ENCODE results near the gene MAGEF1. TPM values are rescaled to one million over a fixed set of nuclear protein-coding genes. Genes with fewer than 3 reads are reported as not detected.
A peak's percentile ranks its signal among the peaks of the same experiment; 100 is the strongest.

MAGEF1 gene, protein sequence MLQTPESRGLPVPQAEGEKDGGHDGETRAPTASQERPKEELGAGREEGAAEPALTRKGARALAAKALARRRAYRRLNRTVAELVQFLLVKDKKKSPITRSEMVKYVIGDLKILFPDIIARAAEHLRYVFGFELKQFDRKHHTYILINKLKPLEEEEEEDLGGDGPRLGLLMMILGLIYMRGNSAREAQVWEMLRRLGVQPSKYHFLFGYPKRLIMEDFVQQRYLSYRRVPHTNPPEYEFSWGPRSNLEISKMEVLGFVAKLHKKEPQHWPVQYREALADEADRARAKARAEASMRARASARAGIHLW
- 10 to 100 TPM; 22.8 to 31.4 (median 23.4) TPM for total RNA-seq (2021; fragmentation: NEBNext Ultra II Directional; extraction: Animal tissue kit (Norgen Biotek cat#: 25700))
- long read RNA-seq, transcript MAGEF1-201 (1 exons, 1,636 nt): major isoform, 68 of 68 reads
- long read RNA-seq, partial matches to known transcripts: 0 of 68 reads
- long read RNA-seq, other reads (novel, unspliced or antisense): 0 of 68 reads

- peak; percentile 73 for DNase-seq
- TF ChIP-seq, protein P1, sequence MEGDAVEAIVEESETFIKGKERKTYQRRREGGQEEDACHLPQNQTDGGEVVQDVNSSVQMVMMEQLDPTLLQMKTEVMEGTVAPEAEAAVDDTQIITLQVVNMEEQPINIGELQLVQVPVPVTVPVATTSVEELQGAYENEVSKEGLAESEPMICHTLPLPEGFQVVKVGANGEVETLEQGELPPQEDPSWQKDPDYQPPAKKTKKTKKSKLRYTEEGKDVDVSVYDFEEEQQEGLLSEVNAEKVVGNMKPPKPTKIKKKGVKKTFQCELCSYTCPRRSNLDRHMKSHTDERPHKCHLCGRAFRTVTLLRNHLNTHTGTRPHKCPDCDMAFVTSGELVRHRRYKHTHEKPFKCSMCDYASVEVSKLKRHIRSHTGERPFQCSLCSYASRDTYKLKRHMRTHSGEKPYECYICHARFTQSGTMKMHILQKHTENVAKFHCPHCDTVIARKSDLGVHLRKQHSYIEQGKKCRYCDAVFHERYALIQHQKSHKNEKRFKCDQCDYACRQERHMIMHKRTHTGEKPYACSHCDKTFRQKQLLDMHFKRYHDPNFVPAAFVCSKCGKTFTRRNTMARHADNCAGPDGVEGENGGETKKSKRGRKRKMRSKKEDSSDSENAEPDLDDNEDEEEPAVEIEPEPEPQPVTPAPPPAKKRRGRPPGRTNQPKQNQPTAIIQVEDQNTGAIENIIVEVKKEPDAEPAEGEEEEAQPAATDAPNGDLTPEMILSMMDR (IDR thresholded peaks at IDR 0.05): no peak; the same call in 1 of the 2 replicates
- Mint-ChIP-seq H3K27me3 (ENCODE audit: insufficient read depth) (no peaks in the 10 kb centered on the region; the same call in 1 of the 2 replicates), H3K27ac (peak within 1 kb of the TSS; percentile 94), H3K36me3 (ENCODE audit: low read depth) (peaks cover 34% of the 10 kb centered on the region), H3K4me1 (ENCODE audit: low read depth) (peaks cover 44% of the 10 kb centered on the region), H3K4me3 (peak within 1 kb of the TSS; percentile 95), H3K9me3 (no peaks in the 10 kb centered on the region)
Measured at GRCh38 chr3:184711493-184712247, at the start of gene MAGEF1. Gene MAGEF1, minus strand, starts transcription at chr3:184712064. Its CDS starts 243 bp downstream, at chr3:184711821.

DNA sequence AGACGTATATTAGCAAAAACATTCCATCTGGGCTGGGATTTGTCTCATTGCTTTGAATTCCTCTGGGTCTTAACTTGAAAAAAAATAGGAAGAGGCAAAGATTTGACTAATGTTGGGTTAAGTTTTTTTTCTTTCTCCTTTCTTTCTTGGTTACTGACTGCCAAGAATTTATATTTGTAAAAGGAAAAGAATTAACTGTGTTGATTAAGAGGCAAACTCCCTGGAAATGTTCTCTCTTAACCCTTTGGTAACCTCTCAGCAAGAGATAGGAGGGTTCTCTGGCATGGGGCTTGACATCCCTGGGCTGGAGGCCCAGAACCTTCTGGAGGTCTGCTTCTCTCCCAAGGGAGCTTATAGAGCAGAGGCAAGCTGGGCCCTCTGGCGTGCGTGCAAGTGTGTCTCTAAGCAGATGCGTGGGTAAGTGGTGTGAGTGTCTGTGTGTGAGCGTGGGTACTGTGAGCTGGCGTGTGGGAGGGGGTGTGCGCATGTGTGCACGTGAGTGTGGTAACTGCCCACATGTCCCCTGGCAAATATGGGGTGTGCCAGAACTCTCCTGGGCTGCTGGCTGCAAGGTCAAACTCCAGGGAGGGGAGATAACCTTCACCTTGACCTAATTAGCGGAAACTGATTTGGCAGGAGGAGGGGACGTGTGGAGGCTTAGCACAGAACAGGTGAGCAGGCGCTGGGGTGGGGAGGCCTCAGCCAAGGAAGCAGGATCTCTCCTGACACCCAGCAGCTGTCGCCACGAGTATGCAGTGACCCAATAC, 49.4 kb upstream of the MAGEF1 start:
- DNase-seq: no peak
- no peak overlapping the region for H3K4me3 Mint-ChIP-seq
- TF ChIP-seq, protein P1 (IDR thresholded peaks at IDR 0.05): no peak
- peaks cover 5% of the 10 kb centered on the region for H3K27me3 Mint-ChIP-seq (ENCODE audit: insufficient read depth)
- H3K36me3 Mint-ChIP-seq (ENCODE audit: low read depth): no peaks in the 10 kb centered on the region
- no peaks in the 10 kb centered on the region for H3K9me3 Mint-ChIP-seq
- H3K27ac Mint-ChIP-seq: no peak overlapping the region
- peaks cover 34% of the 10 kb centered on the region for H3K4me1 Mint-ChIP-seq (ENCODE audit: low read depth)

DNA sequence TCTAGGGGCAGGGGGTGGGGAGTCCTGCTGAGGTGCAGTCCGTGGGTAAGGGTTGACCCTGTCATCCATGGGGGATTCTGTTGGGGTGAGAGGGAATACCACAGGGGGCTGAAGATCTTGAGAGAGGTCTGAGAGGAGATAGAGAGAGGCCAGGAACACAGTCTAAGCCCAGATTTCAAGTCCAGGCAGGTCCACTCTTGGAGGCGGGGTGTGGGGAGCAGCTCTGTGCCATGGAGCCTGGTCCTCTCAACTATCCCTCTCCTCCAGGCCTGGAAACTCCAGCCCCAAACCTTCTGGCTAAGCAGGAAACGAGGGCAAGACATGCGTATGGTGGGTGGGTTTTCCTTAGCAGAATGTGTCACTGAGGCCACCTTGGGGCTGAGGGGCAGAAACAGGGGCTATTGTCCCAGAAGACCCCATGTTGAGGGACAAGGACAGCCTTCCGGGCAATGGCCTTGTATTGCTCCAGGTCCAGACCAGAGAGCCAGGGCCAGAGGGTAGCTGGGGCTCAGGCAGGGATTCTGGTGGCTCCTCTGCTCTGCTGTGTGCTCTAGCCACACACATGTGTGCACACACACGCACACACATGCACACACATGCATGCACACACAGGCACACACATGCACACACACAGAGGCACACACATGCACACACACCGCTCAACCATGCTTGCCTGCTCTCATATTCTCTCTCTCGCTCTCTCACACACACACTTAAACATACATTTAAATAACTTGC, 48.6 kb upstream of the MAGEF1 start:
- DNase-seq: no peak

GRCh38 chr3:184759666-184760200, 47.9 kb upstream of the MAGEF1 start:
- TF ChIP-seq, protein P1 (IDR thresholded peaks at IDR 0.05): no peak
- no peaks in the 10 kb centered on the region for H3K36me3 Mint-ChIP-seq (ENCODE audit: low read depth)
- no peak overlapping the region for H3K4me3 Mint-ChIP-seq
- no peak overlapping the region for H3K27ac Mint-ChIP-seq
- H3K9me3 Mint-ChIP-seq: no peaks in the 10 kb centered on the region
- H3K27me3 Mint-ChIP-seq (ENCODE audit: insufficient read depth): peaks cover 5% of the 10 kb centered on the region
- peaks cover 24% of the 10 kb centered on the region for H3K4me1 Mint-ChIP-seq (ENCODE audit: low read depth)
- DNase-seq: no peak

More for the DNA sequence above, 48.6 kb upstream of the MAGEF1 start:
- no peak overlapping the region for H3K27ac Mint-ChIP-seq
- no peaks in the 10 kb centered on the region for H3K36me3 Mint-ChIP-seq (ENCODE audit: low read depth)
- peaks cover 5% of the 10 kb centered on the region for H3K27me3 Mint-ChIP-seq (ENCODE audit: insufficient read depth)
- TF ChIP-seq, protein P1 (IDR thresholded peaks at IDR 0.05): no peak
- H3K4me3 Mint-ChIP-seq: no peak overlapping the region
- no peaks in the 10 kb centered on the region for H3K9me3 Mint-ChIP-seq
- H3K4me1 Mint-ChIP-seq (ENCODE audit: low read depth): peaks cover 28% of the 10 kb centered on the region
